ENCODE measurements around the gene NXN. TPM values are rescaled to one million over a fixed set of nuclear protein-coding genes. Genes with fewer than 3 reads are reported as not detected.
A peak's percentile ranks its signal among the peaks of the same experiment; 100 is the strongest.
"Not testable (repeated sequence)": the region's sequence is repeated elsewhere in the genome, so short reads cannot be mapped to it uniquely, and the experiment has no call there.

Gene NXN
- total RNA-seq, 1 donor, result 124 TPM

- H3K4me3 ChIP-seq (ENCODE audit: low read depth, low read length), result no peak overlapping the region
- no peak for DNase-seq (ENCODE audit: low read depth)
- no peak for TF ChIP-seq CTCF (IDR thresholded peaks at IDR 0.05; ENCODE audit: insufficient read depth, low read depth, low read length)
Observed at GRCh38 chr17:880443-881269, 98.9 kb downstream of the NXN start.

DNA sequence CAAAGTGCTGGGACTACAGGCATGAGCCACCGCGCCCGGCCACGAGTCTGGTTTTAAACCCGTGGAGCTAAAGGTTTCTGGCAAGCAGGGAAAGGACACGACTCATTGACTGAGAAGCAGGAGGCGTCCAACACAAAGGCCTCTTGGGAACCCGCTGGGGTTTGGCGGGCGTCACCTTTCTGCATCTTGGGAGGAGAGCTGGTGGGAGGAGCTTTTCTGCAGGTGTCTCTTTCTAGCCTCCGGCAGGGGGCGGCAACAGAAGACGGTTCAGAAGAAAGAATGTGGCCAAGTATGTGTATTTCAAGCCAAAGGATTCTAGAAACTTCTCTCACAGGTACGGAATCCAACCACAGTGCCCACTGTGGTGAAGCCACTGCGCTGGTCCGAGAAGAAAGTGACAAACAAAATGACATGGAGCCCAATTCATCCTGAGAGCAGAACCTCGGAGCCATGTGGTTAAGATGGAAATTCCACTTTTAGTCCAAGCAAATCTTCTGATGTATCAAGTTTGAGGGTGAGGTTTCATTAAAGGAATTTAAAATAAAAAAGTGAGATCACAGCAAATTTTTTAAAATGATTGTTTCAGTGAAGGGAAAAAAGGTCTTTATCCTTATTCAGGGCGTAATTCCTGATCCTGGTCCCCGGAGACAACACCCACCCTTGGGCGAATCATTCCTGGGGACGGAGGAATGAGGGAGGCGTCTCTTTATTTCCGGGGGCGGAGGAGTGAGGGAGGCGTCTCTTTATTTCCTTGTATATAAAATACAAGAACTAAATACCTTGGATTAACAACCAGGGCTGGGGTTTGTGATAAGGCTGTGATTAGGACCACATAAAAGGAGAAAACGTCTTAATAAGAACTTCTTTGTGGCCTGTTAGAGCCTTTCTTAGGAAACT lies 99.8 kb downstream of the NXN start:
- peak; percentile 84 for DNase-seq (ENCODE audit: low read depth)

DNA sequence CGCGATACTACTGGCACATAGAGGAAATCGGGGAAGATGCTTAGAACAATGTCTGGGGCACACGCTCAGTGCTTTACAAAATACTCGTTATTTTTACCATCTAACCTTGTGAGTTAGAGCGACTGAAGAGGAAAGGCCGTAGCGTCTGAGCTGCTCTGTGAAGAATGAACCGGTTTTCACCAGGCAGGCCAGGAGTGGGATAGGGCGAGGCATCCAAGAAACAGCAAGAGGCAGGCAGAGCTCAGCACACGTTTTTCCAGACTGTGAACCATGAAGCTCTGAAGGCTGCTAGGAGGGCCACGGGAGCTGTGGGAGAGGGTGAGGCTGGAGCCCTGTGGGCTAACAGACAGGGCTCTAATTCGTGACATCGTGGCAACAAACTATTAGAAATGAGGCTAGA lies 101.9 kb downstream of the NXN start:
- H3K4me3 ChIP-seq (ENCODE audit: low read depth, low read length), result no peak overlapping the region
- DNase-seq (ENCODE audit: low read depth), result no peak
- no peak for TF ChIP-seq CTCF (IDR thresholded peaks at IDR 0.05; ENCODE audit: insufficient read depth, low read depth, low read length)

More for the DNA sequence above, 99.8 kb downstream of the NXN start:
- H3K4me3 ChIP-seq (ENCODE audit: low read depth, low read length), result no peak overlapping the region
- peak; percentile 52 for TF ChIP-seq CTCF (IDR thresholded peaks at IDR 0.05; ENCODE audit: insufficient read depth, low read depth, low read length)

DNA sequence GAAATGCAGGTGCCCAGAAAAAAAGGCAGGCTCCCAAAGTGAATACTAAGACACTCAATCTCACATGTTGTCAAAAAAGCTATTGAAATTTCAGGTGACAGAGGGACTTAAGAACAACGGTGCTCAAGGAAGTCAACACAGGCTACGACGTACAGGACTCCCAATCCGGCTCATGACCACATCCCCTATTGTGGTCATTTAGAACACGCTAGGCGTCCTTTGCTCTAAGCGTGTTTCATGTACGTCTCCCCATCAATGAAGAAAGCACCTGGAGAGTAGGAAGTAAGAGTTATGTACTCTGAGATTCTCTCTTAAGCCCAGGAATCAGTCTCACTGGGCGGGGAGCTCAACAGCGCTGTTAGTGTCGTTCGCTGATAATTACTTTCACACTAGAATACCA lies 103.3 kb downstream of the NXN start:
- TF ChIP-seq CTCF (IDR thresholded peaks at IDR 0.05; ENCODE audit: insufficient read depth, low read depth, low read length), result no peak

GRCh38 chr17:874590-874989 lies 105.0 kb downstream of the NXN start:
- not testable (repeated sequence) for DNase-seq (ENCODE audit: low read depth); H3K4me3 ChIP-seq (ENCODE audit: low read depth, low read length)

More for the DNA sequence above, 103.3 kb downstream of the NXN start:
- H3K4me3 ChIP-seq (ENCODE audit: low read depth, low read length), result no peak overlapping the region
- DNase-seq (ENCODE audit: low read depth), result no peak

GRCh38 chr17:872855-873254 lies 106.7 kb downstream of the NXN start:
- no peak for DNase-seq (ENCODE audit: low read depth)
- no peak overlapping the region for H3K4me3 ChIP-seq (ENCODE audit: low read depth, low read length)
- no peak for TF ChIP-seq CTCF (IDR thresholded peaks at IDR 0.05; ENCODE audit: insufficient read depth, low read depth, low read length)

Data from fibroblast of villous mesenchyme (primary cell).